Esophagus muscularis mucosa (tissue), 4 donors: Measurements from ENCODE around the gene CYP8B1.

Experiments used
- EP300 ChIP-seq: sonication (generic); formaldehyde crosslinking; IDR thresholded peaks from one replicate; pipeline ENCODE4 v1.6.1; 2017; ENCODE audit warnings: antibody characterized with exemption
- POLR2A ChIP-seq: fragments of 450-650 bp; IDR thresholded peaks from one replicate; pipeline ENCODE4 v1.6.1; 2017; ENCODE audit warnings: antibody characterized with exemption, moderate library complexity, mild to moderate bottlenecking, low read depth
- POLR2AphosphoS5 ChIP-seq, 2 donors: sonication (generic); formaldehyde crosslinking; IDR thresholded peaks; one replicate each; pipeline ENCODE4 v1.6.1; 2017; ENCODE audit warnings: antibody characterized with exemption in 2 of 2
- TF ChIP-seq, protein P1 (sequence below), 3 experiments: fragments of 200-600 bp in 2 of 3; fragments of 450-650 bp in 1 of 3; sonication (generic) in 2 of 3; IDR thresholded peaks; one replicate each; pipeline ENCODE4 v1.5.1; 2017 to 2019; ENCODE audit warnings: antibody characterized with exemption in 3 of 3, mild to moderate bottlenecking in 2 of 3, moderate library complexity in 1 of 3

DNA sequence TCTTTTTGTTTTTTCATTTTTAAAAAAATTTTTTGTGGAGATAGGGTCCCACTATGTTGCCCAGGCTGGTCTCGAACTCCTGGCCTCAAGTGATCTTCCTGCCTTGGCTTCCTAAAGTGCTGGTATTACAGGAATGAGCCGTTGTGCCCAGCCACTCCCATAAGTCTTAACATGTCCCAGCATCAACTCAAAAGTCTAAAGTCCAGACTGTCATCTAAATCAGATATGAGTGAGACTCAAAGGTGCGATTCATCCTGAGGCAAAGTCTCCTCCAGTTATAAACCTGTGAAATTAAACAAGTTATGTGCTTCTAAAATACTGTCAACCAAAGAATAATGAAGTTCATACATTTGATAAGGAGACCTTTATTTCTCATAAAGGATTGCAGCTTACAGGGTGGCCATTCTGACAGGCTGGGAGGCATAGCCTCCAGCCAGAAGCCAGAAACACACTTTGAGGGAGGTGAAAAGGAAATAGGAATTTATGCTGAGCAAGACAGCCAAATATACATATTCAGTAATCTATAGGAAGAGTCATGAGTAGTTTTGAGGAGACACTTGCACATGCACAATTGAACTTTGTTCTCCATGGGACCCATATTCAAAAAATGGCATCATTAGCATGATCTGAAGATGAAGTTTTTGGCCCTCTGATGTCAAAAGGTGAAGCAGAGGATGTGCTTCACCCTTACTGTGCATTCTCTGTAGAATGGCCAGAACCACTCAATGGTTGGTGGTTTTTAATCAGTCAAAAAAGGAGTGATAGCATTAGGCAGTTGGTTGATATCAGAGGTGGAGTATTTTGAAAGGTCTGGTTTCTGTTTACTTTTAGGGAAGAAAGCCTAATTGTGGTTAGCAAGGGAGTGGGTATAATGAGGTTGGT, 19.3 kb upstream of the CYP8B1 start:
- TF ChIP-seq, protein P1, sequence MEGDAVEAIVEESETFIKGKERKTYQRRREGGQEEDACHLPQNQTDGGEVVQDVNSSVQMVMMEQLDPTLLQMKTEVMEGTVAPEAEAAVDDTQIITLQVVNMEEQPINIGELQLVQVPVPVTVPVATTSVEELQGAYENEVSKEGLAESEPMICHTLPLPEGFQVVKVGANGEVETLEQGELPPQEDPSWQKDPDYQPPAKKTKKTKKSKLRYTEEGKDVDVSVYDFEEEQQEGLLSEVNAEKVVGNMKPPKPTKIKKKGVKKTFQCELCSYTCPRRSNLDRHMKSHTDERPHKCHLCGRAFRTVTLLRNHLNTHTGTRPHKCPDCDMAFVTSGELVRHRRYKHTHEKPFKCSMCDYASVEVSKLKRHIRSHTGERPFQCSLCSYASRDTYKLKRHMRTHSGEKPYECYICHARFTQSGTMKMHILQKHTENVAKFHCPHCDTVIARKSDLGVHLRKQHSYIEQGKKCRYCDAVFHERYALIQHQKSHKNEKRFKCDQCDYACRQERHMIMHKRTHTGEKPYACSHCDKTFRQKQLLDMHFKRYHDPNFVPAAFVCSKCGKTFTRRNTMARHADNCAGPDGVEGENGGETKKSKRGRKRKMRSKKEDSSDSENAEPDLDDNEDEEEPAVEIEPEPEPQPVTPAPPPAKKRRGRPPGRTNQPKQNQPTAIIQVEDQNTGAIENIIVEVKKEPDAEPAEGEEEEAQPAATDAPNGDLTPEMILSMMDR (IDR thresholded peaks at IDR 0.05), result no peak
- TF ChIP-seq EP300 (no peak), POLR2A (no peak), POLR2AphosphoS5 (IDR thresholded peaks at IDR 0.05) (no peak)
